Transverse colon (tissue), 4 donors: Measurements from ENCODE around the gene ANKRD11. TPM values are rescaled to one million over a fixed set of nuclear protein-coding genes. Genes with fewer than 3 reads are reported as not detected.

Experiments used
- DNase-seq: peaks from one replicate; pipeline ENCODE4 v3.0.0-alpha.2; 2019
- H3K27ac ChIP-seq, 4 donors: fragments of 200-600 bp; sonication (generic); 2 replicates each; pipeline ENCODE4 v1.5.1; 2016 to 2018; ENCODE audit warnings: inconsistent platforms in 4 of 4
- H3K27me3 ChIP-seq: fragments of 200-600 bp; sonication (generic); 2 replicates; pipeline ENCODE4 v1.5.1; 2017; ENCODE audit warnings: inconsistent platforms
- H3K36me3 ChIP-seq, 4 donors: fragments of 200-600 bp; sonication (generic); 2 replicates each; pipeline ENCODE4 v1.5.1; 2017 to 2019; ENCODE audit warnings: inconsistent platforms in 4 of 4
- H3K4me1 ChIP-seq, 4 donors: fragments of 200-600 bp; sonication (generic); 2 replicates each; pipeline ENCODE4 v1.5.1; 2017 to 2020; ENCODE audit warnings: inconsistent platforms in 4 of 4
- H3K4me3 ChIP-seq, 4 donors: fragments of 200-600 bp; sonication (generic); 1 replicate in 1 of 4; 2 replicates in 3 of 4; pipeline versions ENCODE4 v1.5.1 to v1.6.1; 2017 to 2019; ENCODE audit warnings: inconsistent platforms in 4 of 4
- H3K9me3 ChIP-seq, 2 donors: fragments of 200-600 bp; sonication (generic); 2 replicates each; pipeline ENCODE4 v1.5.1; 2017 to 2019; ENCODE audit warnings: inconsistent platforms in 2 of 2
- EP300 ChIP-seq: sonication (generic); formaldehyde crosslinking; IDR thresholded peaks from one replicate; pipeline ENCODE4 v1.6.1; 2017; ENCODE audit warnings: antibody characterized with exemption, low read depth
- POLR2A ChIP-seq: fragments of 450-650 bp; IDR thresholded peaks from one replicate; pipeline ENCODE4 v1.6.1; 2016; ENCODE audit warnings: antibody characterized with exemption, mild to moderate bottlenecking, moderate library complexity
- POLR2AphosphoS5 ChIP-seq, 3 donors: sonication (generic); formaldehyde crosslinking; IDR thresholded peaks; one replicate each; pipeline ENCODE4 v1.6.1; 2016; ENCODE audit warnings: antibody characterized with exemption in 3 of 3
- WGBS, 2 donors: methylation state at CpG; one replicate each; pipeline ENCODE4 v1.1.5; 2018; ENCODE audit warnings: low coverage in 1 of 2; 5-methylcytosine and 5-hydroxymethylcytosine counted together
- in situ Hi-C, 4 donors: fragments of 200-750 bp; cut with MboI; loops; one replicate each; pipeline versions ENCODE4 v1.15.0 to v1.15.1; 2017; ENCODE audit warnings: low sequenced_read_pairs in 3 of 4, low pct_ligation_motif_present in 1 of 4, low pct_unique_long_range_greater_than_20kb in 1 of 4
- intact Hi-C: fragments of 100-400 bp; cut with DNase I; formaldehyde crosslinking; loops from one replicate; pipeline ENCODE4 v1.15.1; 2023; ENCODE audit warnings: low total_unique reads
- total RNA-seq, 4 donors: library from RNA; depleted of rRNA; stranded (reverse); fragments of >200 nt; gene quantifications; one replicate each; pipeline ENCODE4 v1.1.0, GENCODE V29; 2016
- TF ChIP-seq, protein P1 (sequence below), 5 experiments: fragments of 200-600 bp in 3 of 5; fragments of 450-650 bp in 2 of 5; sonication (generic) in 3 of 5; IDR thresholded peaks; 1 replicate in 2 of 5; 2 replicates in 3 of 5; pipeline ENCODE4 v1.5.1; 2016 to 2017; ENCODE audit warnings: antibody characterized with exemption in 5 of 5, inconsistent platforms in 3 of 5, mild to moderate bottlenecking in 2 of 5, moderate library complexity in 1 of 5

The ANKRD11 gene
- total RNA-seq, 4 donors from 2014 or later, result 109 to 281 (median 142) TPM

DNA sequence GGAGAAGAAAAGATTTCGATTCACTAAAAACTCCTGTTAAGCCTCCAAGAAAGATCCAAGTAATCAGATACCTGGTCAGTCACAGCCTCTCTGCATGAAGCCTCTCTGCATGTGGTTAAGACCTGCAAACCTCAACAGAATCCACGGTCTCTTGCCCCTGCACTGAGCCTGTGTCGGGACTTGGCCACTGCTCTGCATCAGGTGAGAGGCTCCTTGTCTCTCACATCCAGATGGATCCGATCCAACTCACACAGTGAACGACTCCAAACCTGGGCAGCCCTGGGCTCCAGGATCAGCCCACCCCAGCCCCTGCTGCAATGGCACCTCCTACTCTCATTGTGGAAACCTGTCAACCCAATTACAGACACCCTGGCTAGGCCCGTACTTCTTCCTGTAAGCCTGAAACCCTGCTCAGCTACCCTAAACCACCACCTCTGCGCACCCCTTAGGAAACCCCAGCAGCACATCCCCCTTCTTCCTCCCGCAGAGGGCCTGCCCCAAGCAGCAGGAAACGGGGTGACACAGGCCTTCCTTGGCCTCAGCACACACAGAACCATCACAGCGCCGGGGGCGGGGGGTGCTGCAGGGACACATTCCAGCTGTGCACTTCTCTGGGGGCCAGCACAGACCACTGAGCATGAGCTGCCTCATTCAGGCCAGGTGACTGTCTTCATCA, 129.5 kb downstream of the ANKRD11 start:
- H3K4me3 ChIP-seq, result no peak overlapping the region
- peak overlapping the region in 1 of 4 donors; percentile 32 for H3K27ac ChIP-seq
- DNase-seq, result peak; percentile 58

DNA sequence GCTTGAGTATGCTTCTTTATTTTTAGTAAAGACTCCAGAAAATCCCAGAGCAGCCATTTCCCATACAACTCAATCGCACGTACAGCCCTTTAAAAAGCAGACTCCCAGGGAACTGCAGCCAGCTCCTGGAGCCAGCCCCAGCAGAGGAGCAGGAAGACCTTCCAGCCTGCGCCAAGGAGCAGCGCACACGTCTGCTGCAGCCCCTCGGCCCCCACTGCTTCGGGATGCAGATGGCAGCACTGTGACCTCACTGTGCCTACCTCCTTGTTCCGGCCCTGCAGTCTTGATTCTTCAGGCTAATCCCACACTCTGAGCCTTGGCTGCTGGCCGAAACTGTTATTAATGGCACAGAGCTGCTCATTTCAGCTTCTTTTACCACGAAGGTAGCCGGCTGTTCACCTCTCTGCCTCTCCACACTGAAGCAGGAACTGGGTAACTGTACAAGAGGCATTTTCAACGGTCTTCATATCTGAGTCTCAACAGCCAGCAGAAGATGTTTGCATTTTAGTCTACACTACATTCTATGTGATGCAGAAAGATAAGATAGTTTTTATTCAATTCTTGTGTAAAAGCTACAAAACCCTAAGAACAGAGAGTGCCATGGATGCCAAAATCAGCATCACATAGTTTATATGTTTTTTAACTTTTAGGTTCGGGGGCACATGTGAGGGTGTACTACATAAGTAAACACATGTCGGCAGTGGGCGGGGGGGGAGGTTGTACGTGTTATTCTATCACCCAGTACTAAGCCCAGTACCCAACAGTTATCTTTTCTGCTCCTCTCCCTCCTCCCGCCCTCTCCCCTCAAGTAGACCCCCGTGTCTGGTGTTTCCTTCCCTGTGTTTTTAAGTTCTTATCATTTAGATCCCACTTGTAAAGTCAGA, 130.9 kb downstream of the ANKRD11 start:
- Histone ChIP-seq H3K27ac (no peak overlapping the region), H3K9me3 (no peaks in the 10 kb centered on the region), H3K4me3 (no peak overlapping the region), H3K27me3 (no peaks in the 10 kb centered on the region), H3K36me3 (no peaks in the 10 kb centered on the region), H3K4me1 (peaks cover 30 to 91% (median 65%) of the 10 kb centered on the region in 4 donors)
- intact Hi-C loops (no loop called here), in situ Hi-C loops (no loop called here)
- TF ChIP-seq EP300 (no peak), POLR2AphosphoS5 (IDR thresholded peaks at IDR 0.05) (no peak), POLR2A (no peak)
- TF ChIP-seq, protein P1, sequence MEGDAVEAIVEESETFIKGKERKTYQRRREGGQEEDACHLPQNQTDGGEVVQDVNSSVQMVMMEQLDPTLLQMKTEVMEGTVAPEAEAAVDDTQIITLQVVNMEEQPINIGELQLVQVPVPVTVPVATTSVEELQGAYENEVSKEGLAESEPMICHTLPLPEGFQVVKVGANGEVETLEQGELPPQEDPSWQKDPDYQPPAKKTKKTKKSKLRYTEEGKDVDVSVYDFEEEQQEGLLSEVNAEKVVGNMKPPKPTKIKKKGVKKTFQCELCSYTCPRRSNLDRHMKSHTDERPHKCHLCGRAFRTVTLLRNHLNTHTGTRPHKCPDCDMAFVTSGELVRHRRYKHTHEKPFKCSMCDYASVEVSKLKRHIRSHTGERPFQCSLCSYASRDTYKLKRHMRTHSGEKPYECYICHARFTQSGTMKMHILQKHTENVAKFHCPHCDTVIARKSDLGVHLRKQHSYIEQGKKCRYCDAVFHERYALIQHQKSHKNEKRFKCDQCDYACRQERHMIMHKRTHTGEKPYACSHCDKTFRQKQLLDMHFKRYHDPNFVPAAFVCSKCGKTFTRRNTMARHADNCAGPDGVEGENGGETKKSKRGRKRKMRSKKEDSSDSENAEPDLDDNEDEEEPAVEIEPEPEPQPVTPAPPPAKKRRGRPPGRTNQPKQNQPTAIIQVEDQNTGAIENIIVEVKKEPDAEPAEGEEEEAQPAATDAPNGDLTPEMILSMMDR (IDR thresholded peaks at IDR 0.05), result no peak
- 52 to 69% methylated on average over 5 to 17 of the region's 18 CpGs for WGBS, 2 donors
- DNase-seq, result no peak

More for the DNA sequence above, 129.5 kb downstream of the ANKRD11 start:
- TF ChIP-seq, protein P1 (IDR thresholded peaks at IDR 0.05), result no peak
- TF ChIP-seq POLR2AphosphoS5 (IDR thresholded peaks at IDR 0.05), result no peak
- TF ChIP-seq EP300, result no peak
- TF ChIP-seq POLR2A, result no peak
- in situ Hi-C loops (no loop called here), intact Hi-C loops (no loop called here)
- H3K9me3 ChIP-seq, result no peaks in the 10 kb centered on the region
- no peaks in the 10 kb centered on the region for H3K36me3 ChIP-seq
- WGBS, 2 donors, result 62 to 78% methylated on average over 1 to 12 of the region's 12 CpGs
- no peaks in the 10 kb centered on the region for H3K27me3 ChIP-seq
- peaks cover 31 to 88% (median 59%) of the 10 kb centered on the region in 4 donors for H3K4me1 ChIP-seq

DNA sequence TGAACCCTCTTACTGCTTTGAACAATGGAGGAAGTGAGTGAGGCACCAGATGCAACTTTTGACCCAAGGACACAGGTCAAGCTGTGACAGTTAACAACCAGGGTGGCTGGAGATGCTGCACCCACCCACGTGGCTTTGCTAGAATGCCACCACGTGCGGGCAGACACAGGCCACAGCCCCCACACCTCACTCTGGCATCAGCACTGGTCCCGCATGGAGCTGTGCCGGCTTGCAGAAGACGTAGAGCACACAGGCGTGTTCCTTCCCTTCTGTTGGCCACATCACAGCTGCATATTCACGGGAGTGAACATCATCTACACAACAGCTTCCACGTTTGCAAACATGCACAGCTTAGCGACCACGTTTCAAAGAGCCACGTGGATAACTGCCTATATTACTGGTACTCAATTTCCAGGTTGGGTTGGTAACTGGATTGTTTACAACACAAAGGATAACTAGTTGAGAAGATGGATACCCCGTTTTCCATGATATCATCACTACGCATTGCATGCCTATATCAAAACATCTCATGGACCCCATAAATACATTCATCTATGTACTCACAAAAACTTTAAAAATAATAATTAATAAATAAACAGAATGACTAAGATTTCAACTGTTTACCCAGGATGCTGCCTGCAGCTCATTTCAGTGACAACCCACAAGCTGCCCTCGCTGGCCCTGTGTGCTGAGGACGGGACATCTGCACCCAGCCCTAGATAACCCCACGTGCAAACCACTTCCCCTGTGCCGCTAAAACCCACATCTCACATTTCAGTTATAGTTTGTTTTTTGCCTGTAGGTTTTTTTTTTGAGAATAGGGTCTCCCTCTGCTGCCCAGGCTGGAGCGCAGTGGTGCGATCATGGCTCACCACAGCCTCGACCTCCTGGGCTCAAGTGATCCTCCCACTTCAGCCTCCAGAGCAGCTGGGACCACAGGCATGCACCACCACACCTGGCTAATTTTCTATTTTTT, 132.0 kb downstream of the ANKRD11 start:
- Histone ChIP-seq H3K4me3 (no peak overlapping the region), H3K4me1 (peaks cover 21 to 91% (median 61%) of the 10 kb centered on the region in 4 donors), H3K27me3 (no peaks in the 10 kb centered on the region), H3K27ac (peak overlapping the region in 2 of 4 donors; percentile 0 to 10), H3K36me3 (no peaks in the 10 kb centered on the region), H3K9me3 (no peaks in the 10 kb centered on the region)
- in situ Hi-C loops, result no loop called here
- DNase-seq, result peak; percentile 50
- WGBS, 2 donors, result 69 to 82% methylated on average over 7 to 21 of the region's 21 CpGs
- intact Hi-C loops, result no loop called here
- no peak for TF ChIP-seq POLR2A
- TF ChIP-seq, protein P1 (IDR thresholded peaks at IDR 0.05), result no peak
- no peak for TF ChIP-seq POLR2AphosphoS5 (IDR thresholded peaks at IDR 0.05)
- no peak for TF ChIP-seq EP300
